Ascending aorta (tissue), 2 donors: ENCODE results near the gene CAV2. TPM values are rescaled to one million over a fixed set of nuclear protein-coding genes. Genes with fewer than 3 reads are reported as not detected.
A peak's percentile ranks its signal among the peaks of the same experiment; 100 is the strongest.

Source experiments
- DNase-seq, 2 donors: peaks; one replicate each; pipeline ENCODE4 v3.0.0-alpha.2; 2019; ENCODE audit warnings: low spot score in 2 of 2
- H3K27ac ChIP-seq, 2 donors: fragments of 200-600 bp; sonication (generic); one replicate each; pipeline ENCODE4 v1.5.1; 2016 to 2017; ENCODE audit warnings: mild to moderate bottlenecking in 1 of 2
- H3K27me3 ChIP-seq: fragments of 200-600 bp; sonication (generic); one replicate; pipeline ENCODE4 v1.5.1; 2017
- H3K36me3 ChIP-seq, 2 donors: fragments of 200-600 bp; sonication (generic); one replicate each; pipeline ENCODE4 v1.5.1; 2016
- H3K4me1 ChIP-seq, 2 donors: fragments of 200-600 bp; sonication (generic); one replicate each; pipeline ENCODE4 v1.5.1; 2016 to 2017; ENCODE audit warnings: mild to moderate bottlenecking in 1 of 2
- H3K4me3 ChIP-seq, 2 donors: fragments of 200-600 bp; sonication (generic); one replicate each; pipeline ENCODE4 v1.5.1; 2016 to 2017; ENCODE audit warnings: mild to moderate bottlenecking in 1 of 2
- H3K9me3 ChIP-seq, 2 donors: fragments of 200-600 bp; sonication (generic); one replicate each; pipeline ENCODE4 v1.5.1; 2016
- CTCF ChIP-seq, 3 experiments: fragments of 200-600 bp in 2 of 3; fragments of 450-650 bp in 1 of 3; sonication (generic) in 2 of 3; IDR thresholded peaks; one replicate each; pipeline ENCODE4 v1.5.1; 2016 to 2019; ENCODE audit warnings: antibody characterized with exemption in 3 of 3, mild to moderate bottlenecking in 1 of 3, moderate library complexity in 1 of 3
- intact Hi-C: fragments of 100-400 bp; cut with DNase I; formaldehyde crosslinking; loops from one replicate; pipeline ENCODE4 v1.15.1; 2023
- total RNA-seq: library from RNA; depleted of rRNA; stranded (reverse); fragments of >200 nt; gene quantifications from one replicate; pipeline ENCODE4 v1.1.0, GENCODE V29; 2016

CAV2 gene
- total RNA-seq = 92.6 TPM

DNA sequence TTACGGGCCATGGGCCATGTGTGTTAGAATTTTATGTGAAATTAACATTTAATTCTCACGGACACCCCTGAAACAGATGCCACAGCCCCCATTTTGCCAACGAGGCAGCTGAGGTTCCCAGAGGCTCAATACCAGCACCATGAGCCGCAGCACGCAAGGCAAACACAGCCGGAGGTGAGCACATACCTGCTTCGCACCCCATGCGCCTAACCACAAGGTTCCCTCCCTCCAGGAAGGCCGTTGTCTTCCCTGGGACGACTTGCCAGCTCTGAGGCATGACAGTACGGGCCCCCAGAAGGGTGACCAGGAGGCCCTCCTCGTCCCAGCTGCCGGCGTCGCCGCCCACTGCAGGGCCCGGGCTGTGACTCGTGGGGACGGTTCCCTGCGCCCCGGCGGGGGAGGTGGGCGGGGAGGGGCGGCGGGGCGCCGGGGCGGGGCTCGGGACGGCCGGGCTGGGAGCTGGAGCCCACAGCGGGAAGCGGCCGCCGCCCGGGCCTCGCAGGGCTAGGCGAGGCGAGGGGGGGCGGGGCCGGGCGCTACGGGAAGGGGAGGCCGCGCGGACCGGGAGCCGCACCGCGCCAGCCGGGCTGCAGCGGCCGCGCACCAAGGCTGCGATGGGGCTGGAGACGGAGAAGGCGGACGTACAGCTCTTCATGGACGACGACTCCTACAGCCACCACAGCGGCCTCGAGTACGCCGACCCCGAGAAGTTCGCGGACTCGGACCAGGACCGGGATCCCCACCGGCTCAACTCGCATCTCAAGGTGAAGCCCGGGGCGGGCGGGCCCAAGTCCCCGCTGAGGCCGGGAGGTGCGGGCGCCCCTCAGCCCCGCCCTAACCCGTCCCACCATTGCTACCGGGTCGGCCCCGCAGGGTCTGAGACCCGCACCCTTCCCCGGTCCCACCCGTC lies at the start of gene CAV2:
Gene CAV2 (plus strand): TSS at position 571 of the 910 bp plus-strand sequence. CDS start 44 bp downstream, at position 615.
- no peaks in the 10 kb centered on the region for H3K36me3 ChIP-seq
- DNase-seq = peak; percentile 13 to 86
- peak within 1 kb of the TSS; percentile 97 to 100 for H3K27ac ChIP-seq
- no peaks in the 10 kb centered on the region for H3K27me3 ChIP-seq
- H3K4me1 ChIP-seq = peaks cover 0 to 13% of the 10 kb centered on the region in 2 donors
- intact Hi-C loops = loop anchor here (1.0 to 2.0 kb wide), 3 partner anchors 26 to 145 kb away; partner anchors contain the start of gene CAV1
- no peaks in the 10 kb centered on the region for H3K9me3 ChIP-seq
- no peak for TF ChIP-seq CTCF (IDR thresholded peaks at IDR 0.05)
- H3K4me3 ChIP-seq = peak within 1 kb of the TSS; percentile 77 to 87

- peak overlapping the region; percentile 51 to 57 for H3K27ac ChIP-seq
- DNase-seq = no peak
- intact Hi-C loops = loop anchor here (5.0 kb wide), 1 partner anchor 37 kb away; no protein-coding TSS in a partner anchor
- H3K27me3 ChIP-seq = no peaks in the 10 kb centered on the region
- TF ChIP-seq CTCF (IDR thresholded peaks at IDR 0.05) = no peak
- no peak overlapping the region for H3K4me3 ChIP-seq
- no peaks in the 10 kb centered on the region for H3K9me3 ChIP-seq
- peaks cover 4 to 26% of the 10 kb centered on the region in 2 donors for H3K4me1 ChIP-seq
- no peaks in the 10 kb centered on the region for H3K36me3 ChIP-seq
These were observed 49.6 kb upstream of the CAV2 start for GRCh38 chr7:116449950-116450349.

- intact Hi-C loops = loop anchor here (5.0 kb wide), 1 partner anchor 35 kb away; no protein-coding TSS in a partner anchor
- Histone ChIP-seq H3K36me3 (no peaks in the 10 kb centered on the region), H3K27ac (no peak overlapping the region), H3K4me1 (peaks cover 0 to 21% of the 10 kb centered on the region in 2 donors), H3K9me3 (no peaks in the 10 kb centered on the region), H3K27me3 (no peaks in the 10 kb centered on the region), H3K4me3 (no peak overlapping the region)
- no peak for TF ChIP-seq CTCF (IDR thresholded peaks at IDR 0.05)
- DNase-seq = no peak
These were observed 47.4 kb upstream of the CAV2 start for GRCh38 chr7:116451957-116452729.

DNA sequence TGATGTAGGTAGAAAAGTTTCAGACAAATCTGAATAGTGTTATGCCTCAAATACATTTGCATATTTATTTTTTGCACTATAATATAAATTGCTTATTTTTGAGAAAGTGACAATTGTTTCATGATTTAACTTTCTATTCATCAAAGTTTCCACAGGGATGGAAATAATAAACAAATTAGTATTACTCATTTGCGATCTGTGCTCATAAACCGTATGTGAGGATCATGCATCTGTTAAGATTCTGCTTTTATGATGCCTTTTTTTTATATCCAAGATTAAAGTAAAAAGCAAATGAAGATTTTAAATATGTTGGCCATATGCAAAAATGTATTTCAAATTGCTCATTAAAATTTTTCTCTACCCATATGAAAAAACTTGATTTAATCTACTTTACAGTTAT lies 45.2 kb upstream of the CAV2 start:
- Histone ChIP-seq H3K27ac (no peak overlapping the region), H3K4me3 (no peak overlapping the region), H3K36me3 (no peaks in the 10 kb centered on the region), H3K9me3 (no peaks in the 10 kb centered on the region), H3K27me3 (no peaks in the 10 kb centered on the region), H3K4me1 (peaks cover 0 to 5% of the 10 kb centered on the region in 2 donors)
- no peak for DNase-seq
- TF ChIP-seq CTCF (IDR thresholded peaks at IDR 0.05) = no peak
- intact Hi-C loops = loop anchor here (5.0 kb wide), 1 partner anchor 33 kb away; no protein-coding TSS in a partner anchor

DNA sequence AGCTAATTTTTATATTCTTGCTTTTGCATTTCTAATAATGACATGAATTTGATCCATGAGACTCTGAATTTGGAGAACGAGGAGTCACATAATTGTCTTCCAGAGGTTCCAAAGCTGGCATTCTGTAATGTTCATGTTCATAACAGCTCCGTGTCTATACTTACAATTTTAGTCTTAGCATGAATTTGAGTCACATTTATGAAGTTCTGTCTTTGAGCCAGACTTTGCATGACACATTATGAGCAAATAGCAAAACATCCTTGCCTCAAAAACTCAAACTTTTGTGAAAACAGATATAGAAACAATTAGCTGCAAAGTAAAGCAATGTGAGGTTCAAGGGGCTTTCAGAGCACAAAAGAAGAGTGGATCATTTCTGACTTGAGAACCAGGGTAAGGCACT lies 44.5 kb upstream of the CAV2 start:
- intact Hi-C loops = no loop called here
- no peaks in the 10 kb centered on the region for H3K27me3 ChIP-seq
- no peak overlapping the region for H3K27ac ChIP-seq
- no peak overlapping the region for H3K4me3 ChIP-seq
- H3K4me1 ChIP-seq = no peaks in the 10 kb centered on the region
- DNase-seq = no peak
- no peak for TF ChIP-seq CTCF (IDR thresholded peaks at IDR 0.05)
- H3K9me3 ChIP-seq = no peaks in the 10 kb centered on the region
- no peaks in the 10 kb centered on the region for H3K36me3 ChIP-seq
